Caco-2 (cell line): ENCODE measurements around the gene SYMPK. TPM values are rescaled to one million over a fixed set of nuclear protein-coding genes. Genes with fewer than 3 reads are reported as not detected.

Source experiments
- BruUV-seq: library from RNA; stranded (reverse); fragments of 400-500 nt; replicated peaks from 2 replicates; lab custom pipeline; 2021; lab: Mats Ljungman, UMichigan
- CTCF ChIA-PET: fragments of 300-600 bp; sonication (Branson Sonifier 250); formaldehyde crosslinking; loops from one replicate; lab custom pipeline; 2022; ENCODE audit warnings: antibody characterized with exemption; lab: Charles Lee
- POLR2A ChIA-PET: fragments of 300-600 bp; sonication (Branson Sonifier 250); formaldehyde crosslinking; loops from one replicate; lab custom pipeline; 2022; ENCODE audit warnings: antibody characterized with exemption; lab: Charles Lee
- DNase-seq, 2 experiments: peaks; one replicate each; pipeline versions ENCODE4 v3.0.0 to v3.0.0-alpha.2; 2020 to 2022
- H3K27me3 ChIP-seq: replicated peaks from 2 replicates; pipeline ENCODE4 v1.6.0; 2011; ENCODE audit warnings: low read length; ENCODE audit not compliant: control insufficient read depth, insufficient read depth
- H3K36me3 ChIP-seq: 2 replicates; pipeline ENCODE4 v1.5.1; 2011; ENCODE audit warnings: low read length; ENCODE audit not compliant: control insufficient read depth, insufficient read depth
- H3K4me1 ChIP-seq: fragments of 250-450 bp; sonication (Bioruptor Pico); 2 replicates; pipeline ENCODE4 v1.5.1; 2020; ENCODE audit warnings: mild to moderate bottlenecking
- H3K4me3 ChIP-seq: 2 replicates; pipeline ENCODE4 v1.5.1; 2011; ENCODE audit warnings: low read depth, mild to moderate bottlenecking, control low read depth, low read length
- H3K9me3 ChIP-seq: fragments of 250-450 bp; sonication (Bioruptor Pico); 2 replicates; pipeline ENCODE4 v1.5.1; 2020; ENCODE audit warnings: mild to moderate bottlenecking, moderate library complexity
- H3K27ac Mint-ChIP-seq: one replicate; pipeline ENCODE4 v1.8.0; 2022; ENCODE audit warnings: mixed read lengths; ENCODE audit not compliant: unreplicated experiment
- H3K27me3 Mint-ChIP-seq: one replicate; pipeline ENCODE4 v1.8.0; 2022; ENCODE audit warnings: mixed read lengths; ENCODE audit not compliant: insufficient read depth, unreplicated experiment
- H3K36me3 Mint-ChIP-seq: one replicate; pipeline ENCODE4 v1.8.0; 2022; ENCODE audit warnings: mild to moderate bottlenecking, mixed read lengths; ENCODE audit not compliant: insufficient read depth, unreplicated experiment
- H3K4me1 Mint-ChIP-seq: one replicate; pipeline ENCODE4 v1.8.0; 2022; ENCODE audit warnings: low read depth, mixed read lengths; ENCODE audit not compliant: unreplicated experiment
- H3K4me3 Mint-ChIP-seq: one replicate; pipeline ENCODE4 v1.8.0; 2022; ENCODE audit warnings: mild to moderate bottlenecking, moderate library complexity, mixed read lengths; ENCODE audit not compliant: unreplicated experiment
- H3K9me3 Mint-ChIP-seq: one replicate; pipeline ENCODE4 v1.8.0; 2022; ENCODE audit warnings: mixed read lengths; ENCODE audit not compliant: unreplicated experiment
- CTCF ChIP-seq, 2 experiments: fragments of 200-600 bp in 1 of 2; IDR thresholded peaks; 1 replicate in 1 of 2; 2 replicates in 1 of 2; pipeline versions ENCODE4 v1.5.1 to v1.8.0; 2011 to 2022; ENCODE audit warnings: antibody characterized with exemption in 1 of 2, control low read depth in 1 of 2, inconsistent platforms in 1 of 2, low read depth in 1 of 2, low read length in 1 of 2, mild to moderate bottlenecking in 1 of 2, moderate library complexity in 1 of 2; ENCODE audit not compliant: insufficient read depth in 1 of 2, severe bottlenecking in 1 of 2, unreplicated experiment in 1 of 2
- intact Hi-C: fragments of 100-400 bp; cut with micrococcal nuclease; formaldehyde crosslinking; loops from one replicate; pipeline ENCODE4 v1.10.0; 2022; ENCODE audit not compliant: unreplicated experiment
- total RNA-seq: library from RNA; stranded (reverse); gene quantifications from 2 replicates; pipeline ENCODE4 v1.2.3, GENCODE V29; 2022

SYMPK gene
- total RNA-seq, 1 experiment from 2014 or later: 81.8 TPM

GRCh38 chr19:45772130-45772840, 90.7 kb downstream of the SYMPK start:
- H3K4me1 ChIP-seq: peaks cover under 1% of the 10 kb centered on the region
- H3K9me3 Mint-ChIP-seq: no peaks in the 10 kb centered on the region
- no peaks in the 10 kb centered on the region for H3K27me3 ChIP-seq
- no peaks in the 10 kb centered on the region for H3K9me3 ChIP-seq
- intact Hi-C loops: loop anchor here (5.0 kb wide), 1 partner anchor 110 kb away; no protein-coding TSS in a partner anchor
- TF ChIP-seq CTCF (IDR thresholded peaks at IDR 0.05; ENCODE audit: insufficient read depth in 1 of 2, low read depth in 1 of 2, low read length in 1 of 2, severe bottlenecking in 1 of 2, unreplicated experiment in 1 of 2): no peak
- no peaks in the 10 kb centered on the region for H3K27me3 Mint-ChIP-seq
- peak overlapping the region; percentile 97 for H3K4me3 Mint-ChIP-seq
- no peak overlapping the region for H3K4me3 ChIP-seq
- no peaks in the 10 kb centered on the region for H3K36me3 ChIP-seq
- ChIA-PET CTCF (interaction anchor here (1.1 to 3.6 kb wide), 3 partner anchors 21 to 45 kb away, joined by 3 to 82 read pairs (median 3); no protein-coding TSS in a partner anchor), POLR2A (interaction anchor here (0.8 kb wide), 1 partner anchor 80 kb away, joined by 3 read pairs; the partner anchor contains the start of gene SNRPD2)
- peaks cover 68% of the 10 kb centered on the region for H3K36me3 Mint-ChIP-seq
- no TSS peak for BruUV-seq
- H3K27ac Mint-ChIP-seq: no peak overlapping the region
- no peak for DNase-seq
- H3K4me1 Mint-ChIP-seq: peaks cover 7% of the 10 kb centered on the region

GRCh38 chr19:45771311-45771933, 91.5 kb downstream of the SYMPK start:
- Histone ChIP-seq H3K36me3 (no peaks in the 10 kb centered on the region), H3K4me3 (peak overlapping the region; percentile 76), H3K9me3 (no peaks in the 10 kb centered on the region), H3K4me1 (peaks cover 6% of the 10 kb centered on the region), H3K27me3 (no peaks in the 10 kb centered on the region)
- BruUV-seq: no TSS peak
- Mint-ChIP-seq H3K4me3 (peak overlapping the region; percentile 97), H3K36me3 (peaks cover 64% of the 10 kb centered on the region), H3K9me3 (no peaks in the 10 kb centered on the region), H3K27me3 (no peaks in the 10 kb centered on the region), H3K4me1 (peaks cover 7% of the 10 kb centered on the region), H3K27ac (peak overlapping the region; percentile 96)
- no peak for TF ChIP-seq CTCF (IDR thresholded peaks at IDR 0.05; ENCODE audit: insufficient read depth in 1 of 2, low read depth in 1 of 2, low read length in 1 of 2, severe bottlenecking in 1 of 2, unreplicated experiment in 1 of 2)
- intact Hi-C loops: loop anchor here (5.0 kb wide), 1 partner anchor 111 kb away; no protein-coding TSS in a partner anchor
- DNase-seq: peak in 1 of 2 experiments; percentile 49
- ChIA-PET POLR2A (interaction anchor here (0.6 to 2.4 kb wide), 3 partner anchors 21 to 302 kb away, joined by 3 to 22 read pairs (median 3); partner anchors contain the start of genes DMWD and SNRPD2), CTCF (interaction anchor here (1.1 to 3.6 kb wide), 10 partner anchors 8 to 131 kb away, joined by 3 to 82 read pairs (median 20); partner anchors contain the start of genes DMPK, MYPOP, QPCTL and SNRPD2)
